ENCODE measurements around the gene CRABP2.

GRCh38 chr1:156743367-156744302, 38.3 kb upstream of the CRABP2 start:
- TF ChIP-seq EZH2 (IDR thresholded peaks at IDR 0.05; ENCODE audit: insufficient read depth, poor library complexity, severe bottlenecking) (no peak), EZH2phosphoT487 (IDR thresholded peaks at IDR 0.05; ENCODE audit: insufficient read depth, low read depth) (no peak)

All from GM23248 (cell line).